SU-DHL-6 (cell line): ENCODE results near the gene VSIG4.

Experiments
- H2AFZ ChIP-seq: fragments of 200-600 bp; sonication (generic); 2 replicates; pipeline ENCODE4 v1.6.1; 2014; ENCODE audit warnings: low read depth, mild to moderate bottlenecking, moderate library complexity, mixed read lengths, antibody characterized with exemption, low read length; ENCODE audit not compliant: severe bottlenecking
- H3F3A ChIP-seq: fragments of 200-600 bp; shearing (Covaris generic); 2 replicates; pipeline ENCODE4 v1.6.0; 2016; ENCODE audit warnings: antibody characterized with exemption, mild to moderate bottlenecking; ENCODE audit not compliant: insufficient read depth
- H3K27ac ChIP-seq: fragments of 200-600 bp; sonication (generic); 2 replicates; pipeline ENCODE4 v1.5.1; 2016; ENCODE audit warnings: low read depth, mild to moderate bottlenecking, low read length, moderate library complexity, mixed read lengths
- H3K27me3 ChIP-seq: fragments of 200-600 bp; sonication (generic), shearing (Covaris generic); 2 replicates; pipeline ENCODE4 v1.6.0; 2014; ENCODE audit warnings: mild to moderate bottlenecking, low read length
- H3K36me3 ChIP-seq: fragments of 200-600 bp; sonication (generic); 2 replicates; pipeline ENCODE4 v1.6.1; 2014; ENCODE audit warnings: mild to moderate bottlenecking, low read length, mixed read lengths
- H3K4me2 ChIP-seq: fragments of 300-600, 200-600 bp; shearing (Covaris generic), sonication (generic); 2 replicates; pipeline ENCODE4 v1.6.0; 2014; ENCODE audit warnings: low read length, low read depth, mild to moderate bottlenecking; ENCODE audit not compliant: poor library complexity, severe bottlenecking
- H3K4me3 ChIP-seq: fragments of 200-600 bp; sonication (generic); 2 replicates; pipeline ENCODE4 v1.5.1; 2014; ENCODE audit warnings: antibody characterized with exemption, low read length, mild to moderate bottlenecking, mixed read lengths; ENCODE audit not compliant: insufficient read depth, poor library complexity, severe bottlenecking
- H3K79me2 ChIP-seq: fragments of 200-600 bp; sonication (generic); 2 replicates; pipeline ENCODE4 v1.6.1; 2014; ENCODE audit warnings: mild to moderate bottlenecking, low read length, moderate library complexity; ENCODE audit not compliant: insufficient read depth
- H3K9ac ChIP-seq: fragments of 200-600 bp; sonication (generic); 2 replicates; pipeline ENCODE4 v1.7.0; 2014; ENCODE audit warnings: mild to moderate bottlenecking, low read length
- H3K9me2 ChIP-seq: fragments of 200-600 bp; sonication (generic); replicated peaks from 2 replicates; pipeline ENCODE4 v1.6.1; 2014; ENCODE audit warnings: low read length; ENCODE audit not compliant: insufficient read depth
- H3K9me3 ChIP-seq: fragments of 200-600 bp; sonication (generic); 2 replicates; pipeline ENCODE4 v1.6.1; 2014; ENCODE audit warnings: low read length, mixed read lengths; ENCODE audit not compliant: insufficient read depth
- H4K20me1 ChIP-seq: fragments of 200-600 bp; sonication (generic); 2 replicates; pipeline ENCODE4 v1.6.1; 2014; ENCODE audit warnings: low read depth, mild to moderate bottlenecking, antibody characterized with exemption, low read length, moderate library complexity, mixed read lengths
- EZH2phosphoT487 ChIP-seq: fragments of 200-600 bp; sonication (generic), shearing (Covaris generic); conservative IDR thresholded peaks from 2 replicates; pipeline ENCODE4 v1.6.1; 2018; ENCODE audit warnings: mild to moderate bottlenecking, antibody characterized with exemption, low read length, moderate library complexity, mixed read lengths
- TF ChIP-seq, protein P1 (sequence below): fragments of 200-600 bp; sonication (generic); IDR thresholded peaks from one replicate; pipeline ENCODE4 v1.5.1; 2017; ENCODE audit warnings: antibody characterized with exemption, mild to moderate bottlenecking, low read length, moderate library complexity; ENCODE audit not compliant: insufficient read depth, poor library complexity, severe bottlenecking

The VSIG4 gene

GRCh38 chrX:66046612-66047235, 6.8 kb upstream of the VSIG4 start:
- Histone ChIP-seq H3K36me3 (no peaks in the 10 kb centered on the region), H3K79me2 (no peaks in the 10 kb centered on the region), H3K27me3 (no peaks in the 10 kb centered on the region), H3F3A (no peaks in the 10 kb centered on the region), H3K4me3 (no peak overlapping the region), H2AFZ (peak overlapping the region; percentile 40), H3K9ac (0 out of 2 replicates have a peak overlapping the region, but pooled peaks have one; percentile 18), H4K20me1 (no peaks in the 10 kb centered on the region), H3K27ac (peak overlapping the region; percentile 79), H3K9me3 (no peaks in the 10 kb centered on the region), H3K9me2 (no peaks in the 10 kb centered on the region), H3K4me2 (peak overlapping the region; percentile 63)
- no peak for TF ChIP-seq EZH2phosphoT487
- TF ChIP-seq, protein P1, sequence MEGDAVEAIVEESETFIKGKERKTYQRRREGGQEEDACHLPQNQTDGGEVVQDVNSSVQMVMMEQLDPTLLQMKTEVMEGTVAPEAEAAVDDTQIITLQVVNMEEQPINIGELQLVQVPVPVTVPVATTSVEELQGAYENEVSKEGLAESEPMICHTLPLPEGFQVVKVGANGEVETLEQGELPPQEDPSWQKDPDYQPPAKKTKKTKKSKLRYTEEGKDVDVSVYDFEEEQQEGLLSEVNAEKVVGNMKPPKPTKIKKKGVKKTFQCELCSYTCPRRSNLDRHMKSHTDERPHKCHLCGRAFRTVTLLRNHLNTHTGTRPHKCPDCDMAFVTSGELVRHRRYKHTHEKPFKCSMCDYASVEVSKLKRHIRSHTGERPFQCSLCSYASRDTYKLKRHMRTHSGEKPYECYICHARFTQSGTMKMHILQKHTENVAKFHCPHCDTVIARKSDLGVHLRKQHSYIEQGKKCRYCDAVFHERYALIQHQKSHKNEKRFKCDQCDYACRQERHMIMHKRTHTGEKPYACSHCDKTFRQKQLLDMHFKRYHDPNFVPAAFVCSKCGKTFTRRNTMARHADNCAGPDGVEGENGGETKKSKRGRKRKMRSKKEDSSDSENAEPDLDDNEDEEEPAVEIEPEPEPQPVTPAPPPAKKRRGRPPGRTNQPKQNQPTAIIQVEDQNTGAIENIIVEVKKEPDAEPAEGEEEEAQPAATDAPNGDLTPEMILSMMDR, result no peak

- H3K36me3 ChIP-seq, result no peaks in the 10 kb centered on the region
- no peak overlapping the region for H3K4me3 ChIP-seq
- peak overlapping the region; percentile 63 for H3K4me2 ChIP-seq
- no peaks in the 10 kb centered on the region for H3K79me2 ChIP-seq
- no peaks in the 10 kb centered on the region for H3K27me3 ChIP-seq
- H3K9me2 ChIP-seq, result no peaks in the 10 kb centered on the region
- no peaks in the 10 kb centered on the region for H3K9me3 ChIP-seq
- H2AFZ ChIP-seq, result no peak overlapping the region
- H3F3A ChIP-seq, result no peaks in the 10 kb centered on the region
- peak overlapping the region; percentile 79; the same call in 1 of the 2 replicates for H3K27ac ChIP-seq
- TF ChIP-seq, protein P1, result no peak
- H4K20me1 ChIP-seq, result no peaks in the 10 kb centered on the region
- no peak overlapping the region for H3K9ac ChIP-seq
These were observed 6.0 kb upstream of the VSIG4 start for GRCh38 chrX:66045894-66046293.

GRCh38 chrX:66043584-66043983, 3.7 kb upstream of the VSIG4 start:
- H3K79me2 ChIP-seq, result no peaks in the 10 kb centered on the region
- no peaks in the 10 kb centered on the region for H3F3A ChIP-seq
- no peak overlapping the region for H3K4me3 ChIP-seq
- no peaks in the 10 kb centered on the region for H3K9me3 ChIP-seq
- no peaks in the 10 kb centered on the region for H4K20me1 ChIP-seq
- H3K4me2 ChIP-seq, result no peak overlapping the region
- H3K27me3 ChIP-seq, result no peaks in the 10 kb centered on the region
- no peak overlapping the region for H3K27ac ChIP-seq
- H2AFZ ChIP-seq, result no peak overlapping the region
- no peak overlapping the region for H3K9ac ChIP-seq
- TF ChIP-seq, protein P1, result no peak
- no peak for TF ChIP-seq EZH2phosphoT487
- no peaks in the 10 kb centered on the region for H3K36me3 ChIP-seq
- no peaks in the 10 kb centered on the region for H3K9me2 ChIP-seq
